ENCODE results near the gene HOXB1. TPM values are rescaled to one million over a fixed set of nuclear protein-coding genes. Genes with fewer than 3 reads are reported as not detected.
"Not testable (repeated sequence)": the region's sequence is repeated elsewhere in the genome, so short reads cannot be mapped to it uniquely, and the experiment has no call there.

HOXB1 gene
- total RNA-seq, 2 donors from 2014 or later: not detected

- intact Hi-C loops (cut with DNase I): no loop called here
- no peak overlapping the region for H3K9ac ChIP-seq (ENCODE audit: low read depth in 2 of 2, low read length in 2 of 2)
- TF ChIP-seq CTCF (IDR thresholded peaks at IDR 0.05): no peak
- DNase-seq: no peak
- H3K4me3 ChIP-seq: no peak overlapping the region
- H3K36me3 ChIP-seq: no peaks in the 10 kb centered on the region
- no peak overlapping the region for H3K27ac ChIP-seq
- H3K27me3 ChIP-seq: no peaks in the 10 kb centered on the region
- H3K4me1 ChIP-seq: no peaks in the 10 kb centered on the region
- no peaks in the 10 kb centered on the region for H3K9me3 ChIP-seq
These were observed 16.3 kb downstream of the HOXB1 start for GRCh38 chr17:48514477-48514876.

- no peak for TF ChIP-seq CTCF (IDR thresholded peaks at IDR 0.05)
- Histone ChIP-seq H3K4me1 (no peaks in the 10 kb centered on the region), H3K27ac (no peak overlapping the region), H3K4me3 (no peak overlapping the region), H3K27me3 (no peaks in the 10 kb centered on the region), H3K36me3 (no peaks in the 10 kb centered on the region), H3K9ac (ENCODE audit: low read depth in 2 of 2, low read length in 2 of 2) (no peak overlapping the region), H3K9me3 (no peaks in the 10 kb centered on the region)
- DNase-seq: no peak
- intact Hi-C loops (cut with DNase I): no loop called here
These were observed 16.9 kb downstream of the HOXB1 start for GRCh38 chr17:48513666-48514455.

GRCh38 chr17:48513097-48513496 lies 17.7 kb downstream of the HOXB1 start:
- no peak overlapping the region for H3K27ac ChIP-seq
- TF ChIP-seq CTCF (IDR thresholded peaks at IDR 0.05): no peak
- H3K27me3 ChIP-seq: no peaks in the 10 kb centered on the region
- intact Hi-C loops (cut with DNase I): no loop called here
- DNase-seq: no peak
- H3K4me1 ChIP-seq: no peaks in the 10 kb centered on the region
- H3K9me3 ChIP-seq: no peaks in the 10 kb centered on the region
- no peak overlapping the region for H3K4me3 ChIP-seq
- no peaks in the 10 kb centered on the region for H3K36me3 ChIP-seq
- no peak overlapping the region for H3K9ac ChIP-seq (ENCODE audit: low read depth in 2 of 2, low read length in 2 of 2)

- Histone ChIP-seq H3K4me3 (no peak overlapping the region), H3K27ac (no peak overlapping the region), H3K9ac (ENCODE audit: low read depth in 2 of 2, low read length in 2 of 2) (no peak overlapping the region), H3K9me3 (no peaks in the 10 kb centered on the region), H3K27me3 (no peaks in the 10 kb centered on the region), H3K36me3 (no peaks in the 10 kb centered on the region), H3K4me1 (no peaks in the 10 kb centered on the region)
- DNase-seq: no peak
- intact Hi-C loops (cut with DNase I): no loop called here
- no peak for TF ChIP-seq CTCF (IDR thresholded peaks at IDR 0.05)
These were observed 19.8 kb downstream of the HOXB1 start for GRCh38 chr17:48510761-48511604.

GRCh38 chr17:48510381-48510760 lies 20.4 kb downstream of the HOXB1 start:
- Histone ChIP-seq H3K9ac (ENCODE audit: low read depth in 2 of 2, low read length in 2 of 2) (no peak overlapping the region), H3K27me3 (no peaks in the 10 kb centered on the region), H3K4me1 (no peaks in the 10 kb centered on the region), H3K4me3 (no peak overlapping the region), H3K27ac (no peak overlapping the region), H3K36me3 (no peaks in the 10 kb centered on the region), H3K9me3 (no peaks in the 10 kb centered on the region)
- intact Hi-C loops (cut with DNase I): no loop called here
- no peak for TF ChIP-seq CTCF (IDR thresholded peaks at IDR 0.05)
- no peak for DNase-seq

GRCh38 chr17:48509708-48510107 lies 21.1 kb downstream of the HOXB1 start:
- DNase-seq; H3K9ac ChIP-seq (ENCODE audit: low read depth in 2 of 2, low read length in 2 of 2); H3K4me1 ChIP-seq; H3K27ac ChIP-seq; H3K27me3 ChIP-seq; H3K36me3 ChIP-seq; H3K4me3 ChIP-seq; H3K9me3 ChIP-seq; intact Hi-C loops (cut with DNase I): not testable (repeated sequence)

Measured in colonic mucosa (tissue), 4 donors.